WTC11 (cell line): ENCODE results near the gene VEZT. TPM values are rescaled to one million over a fixed set of nuclear protein-coding genes. Genes with fewer than 3 reads are reported as not detected.

Experiments used
- ATAC-seq: fragments of 200-7000 bp; cut with Tn5 transposase; 2 replicates; pipeline ENCODE4 v1.10.0; 2021; ENCODE audit warnings: mild to moderate bottlenecking, moderate library complexity
- CTCF ChIA-PET: fragments of 300-600 bp; sonication (Branson Sonifier 250); formaldehyde crosslinking; loops from one replicate; lab custom pipeline; 2021; ENCODE audit warnings: antibody characterized with exemption; lab: Charles Lee
- POLR2A ChIA-PET: fragments of 350-600 bp; sonication (Branson Sonifier 250); formaldehyde crosslinking; loops from one replicate; lab custom pipeline; 2021; ENCODE audit warnings: antibody characterized with exemption; lab: Charles Lee
- DNase-seq: peaks from one replicate; pipeline ENCODE4 v3.0.0; 2021; ENCODE audit warnings: low spot score
- H3K27ac Mint-ChIP-seq: 2 replicates; pipeline ENCODE4 v1.8.0; 2021; ENCODE audit warnings: mixed read lengths
- H3K27me3 Mint-ChIP-seq: 2 replicates; pipeline ENCODE4 v1.8.0; 2021; ENCODE audit warnings: low read depth, mild to moderate bottlenecking, moderate library complexity, mixed read lengths
- H3K36me3 Mint-ChIP-seq: 2 replicates; pipeline ENCODE4 v1.8.0; 2021; ENCODE audit warnings: mixed read lengths
- H3K4me1 Mint-ChIP-seq: 2 replicates; pipeline ENCODE4 v1.8.0; 2022; ENCODE audit warnings: mixed read lengths
- H3K4me3 Mint-ChIP-seq: 2 replicates; pipeline ENCODE4 v1.8.0; 2021; ENCODE audit warnings: mild to moderate bottlenecking, moderate library complexity, mixed read lengths
- H3K9me3 Mint-ChIP-seq: 2 replicates; pipeline ENCODE4 v1.8.0; 2021; ENCODE audit warnings: mixed read lengths
- ARID4B ChIP-seq: sonication (generic); formaldehyde crosslinking; IDR thresholded peaks from 2 replicates; pipeline ENCODE4 v1.8.0; 2023; ENCODE audit warnings: missing genetic modification reagents, mild to moderate bottlenecking, borderline replicate concordance
- CREB1 ChIP-seq: sonication (generic); formaldehyde crosslinking; IDR thresholded peaks from 2 replicates; pipeline ENCODE4 v1.8.0; 2023; ENCODE audit warnings: mild to moderate bottlenecking, missing genetic modification reagents
- CTCF ChIP-seq: fragments of 200-600 bp; IDR thresholded peaks from 2 replicates; pipeline ENCODE4 v1.8.0; 2022; ENCODE audit warnings: antibody characterized with exemption
- E2F4 ChIP-seq: sonication (generic); formaldehyde crosslinking; IDR thresholded peaks from 2 replicates; pipeline ENCODE4 v1.8.1; 2022; ENCODE audit warnings: low read depth, mild to moderate bottlenecking, moderate library complexity, missing genetic modification reagents, borderline replicate concordance
- ERG ChIP-seq: fragments of 250-450 bp; sonication (Bioruptor Pico); IDR thresholded peaks from 2 replicates; pipeline ENCODE4 v1.8.0; 2021; ENCODE audit warnings: mild to moderate bottlenecking
- ESRRA ChIP-seq: sonication (generic); formaldehyde crosslinking; IDR thresholded peaks from 2 replicates; pipeline ENCODE4 v1.8.1; 2022; ENCODE audit warnings: mild to moderate bottlenecking, missing genetic modification reagents, borderline replicate concordance
- KAT7 ChIP-seq: sonication (generic); formaldehyde crosslinking; IDR thresholded peaks from 2 replicates; pipeline ENCODE4 v1.8.1; 2023; ENCODE audit warnings: missing genetic modification reagents, mild to moderate bottlenecking, borderline replicate concordance
- NR1H2 ChIP-seq: sonication (generic); formaldehyde crosslinking; IDR thresholded peaks from 2 replicates; pipeline ENCODE4 v1.9.0; 2021; ENCODE audit warnings: mild to moderate bottlenecking, moderate library complexity, missing genetic modification reagents
- PRRX2 ChIP-seq: fragments of 250-450 bp; sonication (Bioruptor Pico); IDR thresholded peaks from 2 replicates; pipeline ENCODE4 v1.8.0; 2021; ENCODE audit warnings: mild to moderate bottlenecking
- RORB ChIP-seq: fragments of 250-450 bp; sonication (Bioruptor Pico); IDR thresholded peaks from 2 replicates; pipeline ENCODE4 v1.9.0; 2021; ENCODE audit warnings: mild to moderate bottlenecking
- TEAD1 ChIP-seq: sonication (generic); formaldehyde crosslinking; IDR thresholded peaks from 2 replicates; pipeline ENCODE4 v1.8.0; 2022; ENCODE audit warnings: mild to moderate bottlenecking, missing genetic modification reagents
- TP53 ChIP-seq: sonication (generic); formaldehyde crosslinking; IDR thresholded peaks from 2 replicates; pipeline ENCODE4 v1.8.1; 2023; ENCODE audit warnings: mild to moderate bottlenecking, missing genetic modification reagents
- ZBTB43 ChIP-seq: sonication (generic); formaldehyde crosslinking; IDR thresholded peaks from 2 replicates; pipeline ENCODE4 v1.8.1; 2023; ENCODE audit warnings: mild to moderate bottlenecking, missing genetic modification reagents
- ZMAT4 ChIP-seq: fragments of 250-450 bp; sonication (Bioruptor Pico); IDR thresholded peaks from 2 replicates; pipeline ENCODE4 v1.9.0; 2021; ENCODE audit warnings: mild to moderate bottlenecking
- ZNF219 ChIP-seq: sonication (generic); formaldehyde crosslinking; IDR thresholded peaks from 2 replicates; pipeline ENCODE4 v1.8.0; 2023; ENCODE audit warnings: missing genetic modification reagents, mild to moderate bottlenecking, borderline replicate concordance
- ZNF512 ChIP-seq: sonication (generic); formaldehyde crosslinking; IDR thresholded peaks from 2 replicates; pipeline ENCODE4 v1.8.1; 2022; ENCODE audit warnings: missing genetic modification reagents, borderline replicate concordance
- total RNA-seq: library from RNA; stranded (reverse); gene quantifications from 3 replicates; pipeline ENCODE4 v1.2.3, GENCODE V29; 2021

Gene VEZT
- total RNA-seq, 1 experiment from 2014 or later = 54.5 TPM

- TF ChIP-seq ZNF219 (CRISPR knock-in tag) = no peak
- no peak for TF ChIP-seq TP53 (CRISPR knock-in tag)
- no peak for TF ChIP-seq NR1H2 (CRISPR knock-in tag)
- TF ChIP-seq ESRRA (CRISPR knock-in tag) = 0 out of 2 replicates have a peak, but pooled peaks have one; percentile 16
- no peak for TF ChIP-seq ZBTB43 (CRISPR knock-in tag)
- peak; percentile 43; the same call in 1 of the 2 replicates for TF ChIP-seq ARID4B (CRISPR knock-in tag)
- TF ChIP-seq ZMAT4 = no peak
- no peak for TF ChIP-seq RORB (CRISPR knock-in tag)
Observed at GRCh38 chr12:95216711-95217376, 763 bp upstream of the VEZT start (continued).

- DNase-seq = no peak
- Mint-ChIP-seq H3K36me3 (peaks cover 13% of the 10 kb centered on the region), H3K27ac (peak overlapping the region; percentile 100), H3K4me1 (peaks cover 47% of the 10 kb centered on the region), H3K4me3 (peak overlapping the region; percentile 97), H3K9me3 (peaks cover 4% of the 10 kb centered on the region; the same call in 1 of the 2 replicates), H3K27me3 (no peaks in the 10 kb centered on the region)
- ChIA-PET CTCF (interaction anchor here (0.8 to 1.5 kb wide), 3 partner anchors 31 to 101 kb away, joined by 3 to 14 read pairs (median 3); no protein-coding TSS in a partner anchor), POLR2A (interaction anchor here (1.3 to 2.4 kb wide), 4 partner anchors 12 to 255 kb away, joined by 3 to 24 read pairs (median 8); partner anchors contain the start of gene METAP2)
- TF ChIP-seq KAT7 (CRISPR knock-in tag) = 0 out of 2 replicates have a peak, but pooled peaks have one; percentile 10
- no peak for TF ChIP-seq ZMAT4
- ATAC-seq = no peak
Observed at GRCh38 chr12:95218150-95219133, 835 bp downstream of the VEZT start.

- ChIA-PET POLR2A (interaction anchor here (0.6 kb wide), 1 partner anchor 575 kb away, joined by 8 read pairs; no protein-coding TSS in a partner anchor), CTCF (interaction anchor here (0.6 kb wide), 1 partner anchor 730 kb away, joined by 5 read pairs; no protein-coding TSS in a partner anchor)
- DNase-seq (no peak), ATAC-seq (no peak)
- H3K4me1 Mint-ChIP-seq = peaks cover 38% of the 10 kb centered on the region
- peaks cover 23% of the 10 kb centered on the region for H3K36me3 Mint-ChIP-seq
- H3K9me3 Mint-ChIP-seq = peaks cover 4% of the 10 kb centered on the region; the same call in 1 of the 2 replicates
- no peaks in the 10 kb centered on the region for H3K27me3 Mint-ChIP-seq
- no peak overlapping the region for H3K27ac Mint-ChIP-seq
- H3K4me3 Mint-ChIP-seq = peak overlapping the region; percentile 97
- TF ChIP-seq ERG (CRISPR knock-in tag) = no peak
- TF ChIP-seq CTCF = no peak
- no peak for TF ChIP-seq ZNF512 (CRISPR knock-in tag)
- no peak for TF ChIP-seq TEAD1 (CRISPR knock-in tag)
- no peak for TF ChIP-seq E2F4 (CRISPR knock-in tag)
- TF ChIP-seq PRRX2 (CRISPR knock-in tag) = no peak
- no peak for TF ChIP-seq CREB1 (CRISPR knock-in tag)
- TF ChIP-seq NR1H2 (CRISPR knock-in tag) = no peak
Observed at GRCh38 chr12:95220190-95220589, 2.6 kb downstream of the VEZT start.
